ENCODE measurements around the gene GPAT3. TPM values are rescaled to one million over a fixed set of nuclear protein-coding genes. Genes with fewer than 3 reads are reported as not detected.
"Not testable (repeated sequence)": the region's sequence is repeated elsewhere in the genome, so short reads cannot be mapped to it uniquely, and the experiment has no call there.

The GPAT3 gene
- total RNA-seq, 4 donors from 2014 or later = 2.3 to 7.3 (median 4.5) TPM

GRCh38 chr4:83618431-83618830, 82.5 kb downstream of the GPAT3 start:
- no peak for TF ChIP-seq POLR2A (IDR thresholded peaks at IDR 0.05)
- TF ChIP-seq POLR2AphosphoS5 (IDR thresholded peaks at IDR 0.05) = no peak
- TF ChIP-seq EP300 (IDR thresholded peaks at IDR 0.05) = no peak
- TF ChIP-seq CTCF (IDR thresholded peaks at IDR 0.05) = no peak
- no peak for DNase-seq (ENCODE audit: low spot score in 2 of 2)
- H3K27ac ChIP-seq = no peak overlapping the region
- WGBS = 17% methylated on average over 4 of the region's 4 CpGs
- H3K9me3 ChIP-seq = peaks cover 23% of the 10 kb centered on the region
- no peaks in the 10 kb centered on the region for H3K27me3 ChIP-seq
- H3K4me3 ChIP-seq = no peak overlapping the region
- H3K4me1 ChIP-seq = no peaks in the 10 kb centered on the region
- H3K36me3 ChIP-seq = no peaks in the 10 kb centered on the region

- no peak for DNase-seq (ENCODE audit: low spot score in 2 of 2)
- H3K27me3 ChIP-seq = no peaks in the 10 kb centered on the region
- H3K4me3 ChIP-seq = no peak overlapping the region
- H3K36me3 ChIP-seq = no peaks in the 10 kb centered on the region
- H3K9me3 ChIP-seq = peaks cover 20% of the 10 kb centered on the region
- TF ChIP-seq CTCF (IDR thresholded peaks at IDR 0.05) = no peak
- no peak for TF ChIP-seq EP300 (IDR thresholded peaks at IDR 0.05)
- no peak for TF ChIP-seq POLR2AphosphoS5 (IDR thresholded peaks at IDR 0.05)
- TF ChIP-seq POLR2A (IDR thresholded peaks at IDR 0.05) = no peak
- WGBS = 74% methylated on average over 4 of the region's 4 CpGs
- no peaks in the 10 kb centered on the region for H3K4me1 ChIP-seq
- H3K27ac ChIP-seq = no peak overlapping the region
Observed at GRCh38 chr4:83618991-83619645, 83.2 kb downstream of the GPAT3 start.

GRCh38 chr4:83622127-83622526, 86.2 kb downstream of the GPAT3 start:
- H3K36me3 ChIP-seq; H3K4me1 ChIP-seq; DNase-seq (ENCODE audit: low spot score in 2 of 2); H3K27ac ChIP-seq; H3K4me3 ChIP-seq; H3K27me3 ChIP-seq: not testable (repeated sequence)
- H3K9me3 ChIP-seq = peaks cover 12% of the 10 kb centered on the region
- 100% methylated on average over 1 of the region's 1 CpG for WGBS

- Histone ChIP-seq H3K4me3 (no peak overlapping the region), H3K27me3 (no peaks in the 10 kb centered on the region), H3K27ac (no peak overlapping the region), H3K36me3 (no peaks in the 10 kb centered on the region), H3K9me3 (peaks cover 12% of the 10 kb centered on the region), H3K4me1 (peaks cover 6% of the 10 kb centered on the region)
- TF ChIP-seq EP300 (IDR thresholded peaks at IDR 0.05) (no peak), POLR2AphosphoS5 (IDR thresholded peaks at IDR 0.05) (no peak), POLR2A (IDR thresholded peaks at IDR 0.05) (no peak), CTCF (IDR thresholded peaks at IDR 0.05) (no peak)
- no peak for DNase-seq (ENCODE audit: low spot score in 2 of 2)
- WGBS = 89% methylated on average over 1 of the region's 1 CpG
Observed at GRCh38 chr4:83625821-83626220, 89.9 kb downstream of the GPAT3 start.

- peaks cover 6% of the 10 kb centered on the region for H3K4me1 ChIP-seq
- H3K9me3 ChIP-seq = peaks cover 12% of the 10 kb centered on the region
- no peaks in the 10 kb centered on the region for H3K36me3 ChIP-seq
- no peak overlapping the region for H3K27ac ChIP-seq
- H3K4me3 ChIP-seq = no peak overlapping the region
- no peaks in the 10 kb centered on the region for H3K27me3 ChIP-seq
- DNase-seq (ENCODE audit: low spot score in 2 of 2) = no peak
- 63% methylated on average over 11 of the region's 11 CpGs for WGBS
- TF ChIP-seq CTCF (IDR thresholded peaks at IDR 0.05) (no peak), POLR2AphosphoS5 (IDR thresholded peaks at IDR 0.05) (no peak), EP300 (IDR thresholded peaks at IDR 0.05) (no peak), POLR2A (IDR thresholded peaks at IDR 0.05) (no peak)
Observed at GRCh38 chr4:83626245-83626836, 90.4 kb downstream of the GPAT3 start.
